Adipocyte (in vitro differentiated cells): ENCODE data around the gene ADM2.

Experiments
- DNase-seq: peaks from one replicate; pipeline ENCODE4 v3.0.0-alpha.2; 2015; ENCODE audit warnings: low read depth
- H3K27me3 ChIP-seq: replicated peaks from 2 replicates; pipeline ENCODE4 v1.7.0; 2013; ENCODE audit warnings: mild to moderate bottlenecking, low read length, moderate library complexity; ENCODE audit not compliant: control insufficient read depth, insufficient read depth
- H3K36me3 ChIP-seq: 2 replicates; pipeline ENCODE4 v1.7.0; 2013; ENCODE audit warnings: low read length, mild to moderate bottlenecking, moderate library complexity; ENCODE audit not compliant: control insufficient read depth, insufficient read depth, severe bottlenecking
- H3K4me1 ChIP-seq: 2 replicates; pipeline ENCODE4 v1.7.0; 2013; ENCODE audit warnings: mild to moderate bottlenecking, low read length, moderate library complexity; ENCODE audit not compliant: control insufficient read depth, insufficient read depth
- H3K4me3 ChIP-seq: 2 replicates; pipeline ENCODE4 v1.7.0; 2013; ENCODE audit warnings: mild to moderate bottlenecking, low read length, moderate library complexity
- H3K9ac ChIP-seq: 2 replicates; pipeline ENCODE4 v1.7.0; 2013; ENCODE audit warnings: mild to moderate bottlenecking, low read length, moderate library complexity
- H3K9me3 ChIP-seq: 2 replicates; pipeline ENCODE4 v1.7.0; 2013; ENCODE audit warnings: mild to moderate bottlenecking, low read length, moderate library complexity; ENCODE audit not compliant: control insufficient read depth

The ADM2 gene

DNA sequence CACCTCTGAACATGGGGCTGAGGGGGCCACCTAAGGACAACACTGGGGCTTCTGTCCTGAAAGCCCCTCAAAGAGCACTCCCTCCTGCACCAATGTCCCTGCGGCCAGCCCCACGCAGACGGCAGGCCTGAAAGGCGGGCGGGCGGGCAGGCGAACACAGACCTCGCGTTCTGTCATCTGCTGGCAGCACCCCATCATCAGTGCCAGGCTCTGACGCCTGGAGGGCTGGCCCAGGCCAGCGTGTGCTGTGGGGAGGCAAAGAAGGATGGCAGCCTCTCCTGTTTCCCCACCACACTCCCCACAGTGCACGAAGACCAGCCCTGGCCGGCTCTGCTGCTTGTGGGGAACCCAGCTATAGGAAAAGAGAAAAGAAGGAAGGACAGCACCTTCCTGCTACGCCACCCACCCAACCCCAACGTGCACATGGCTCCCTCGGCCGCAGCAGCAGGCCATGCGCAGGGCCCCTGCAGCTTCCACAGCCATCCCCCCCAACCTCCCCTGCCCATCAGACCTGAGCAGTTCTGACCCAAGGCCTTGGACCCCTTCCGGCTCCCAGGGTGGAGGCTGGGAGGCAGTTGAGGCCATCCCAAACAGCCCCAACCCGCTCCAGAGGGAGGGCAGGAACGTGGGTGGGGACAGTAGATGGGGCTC, 10.0 kb upstream of the ADM2 start:
- Histone ChIP-seq H3K4me1 (peaks cover 25% of the 10 kb centered on the region), H3K4me3 (no peak overlapping the region), H3K9ac (no peak overlapping the region), H3K9me3 (no peaks in the 10 kb centered on the region), H3K27me3 (no peaks in the 10 kb centered on the region), H3K36me3 (peaks cover 11% of the 10 kb centered on the region)
- DNase-seq, result no peak

DNA sequence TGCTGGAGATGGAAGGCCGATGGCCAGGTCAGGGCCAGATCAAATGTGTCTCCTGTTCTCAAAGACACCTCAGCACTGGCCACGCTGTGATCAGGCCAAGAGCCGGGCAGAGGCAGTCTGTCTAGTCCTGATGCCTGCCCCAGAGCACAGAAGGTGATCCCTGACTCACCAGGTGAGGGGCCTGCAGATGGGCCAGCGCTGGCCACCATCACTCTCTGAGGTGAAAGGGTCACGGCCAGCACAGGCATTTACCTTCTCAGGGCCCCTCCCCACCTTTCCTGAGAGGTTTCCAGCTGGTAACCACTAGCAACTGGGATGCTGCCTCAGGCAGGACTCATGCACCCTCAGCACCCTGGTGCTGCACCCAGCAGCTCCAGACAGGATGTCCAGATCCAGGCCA, 9.4 kb upstream of the ADM2 start:
- no peak for DNase-seq
- H3K27me3 ChIP-seq, result no peaks in the 10 kb centered on the region
- H3K9me3 ChIP-seq, result no peaks in the 10 kb centered on the region
- H3K4me3 ChIP-seq, result no peak overlapping the region
- no peak overlapping the region for H3K9ac ChIP-seq
- H3K4me1 ChIP-seq, result peaks cover 25% of the 10 kb centered on the region
- H3K36me3 ChIP-seq, result peaks cover 5% of the 10 kb centered on the region

DNA sequence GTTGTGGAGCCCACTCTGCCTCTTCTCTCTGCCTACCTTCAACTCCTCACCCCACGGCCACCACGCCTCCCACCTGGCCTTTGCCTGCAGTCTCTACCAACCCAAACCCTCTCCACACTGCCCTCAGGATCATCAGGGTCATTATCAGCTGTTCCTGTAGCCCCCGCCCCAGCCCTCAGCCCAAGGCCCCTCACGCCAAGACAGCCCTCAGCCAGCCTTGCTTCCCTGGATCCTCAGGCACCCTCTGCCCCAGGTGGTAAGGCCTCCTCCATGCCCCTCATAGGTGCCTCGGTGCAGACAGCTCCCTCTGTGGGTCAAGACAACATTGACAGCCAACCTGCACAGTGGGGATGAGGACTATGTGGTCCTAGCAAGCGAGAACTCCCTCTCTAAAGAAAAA, 8.3 kb upstream of the ADM2 start:
- DNase-seq, result no peak
- Histone ChIP-seq H3K9me3 (no peaks in the 10 kb centered on the region), H3K27me3 (no peaks in the 10 kb centered on the region), H3K4me3 (peak overlapping the region; percentile 84), H3K4me1 (peaks cover 25% of the 10 kb centered on the region), H3K9ac (peak overlapping the region; percentile 84), H3K36me3 (no peaks in the 10 kb centered on the region)

DNA sequence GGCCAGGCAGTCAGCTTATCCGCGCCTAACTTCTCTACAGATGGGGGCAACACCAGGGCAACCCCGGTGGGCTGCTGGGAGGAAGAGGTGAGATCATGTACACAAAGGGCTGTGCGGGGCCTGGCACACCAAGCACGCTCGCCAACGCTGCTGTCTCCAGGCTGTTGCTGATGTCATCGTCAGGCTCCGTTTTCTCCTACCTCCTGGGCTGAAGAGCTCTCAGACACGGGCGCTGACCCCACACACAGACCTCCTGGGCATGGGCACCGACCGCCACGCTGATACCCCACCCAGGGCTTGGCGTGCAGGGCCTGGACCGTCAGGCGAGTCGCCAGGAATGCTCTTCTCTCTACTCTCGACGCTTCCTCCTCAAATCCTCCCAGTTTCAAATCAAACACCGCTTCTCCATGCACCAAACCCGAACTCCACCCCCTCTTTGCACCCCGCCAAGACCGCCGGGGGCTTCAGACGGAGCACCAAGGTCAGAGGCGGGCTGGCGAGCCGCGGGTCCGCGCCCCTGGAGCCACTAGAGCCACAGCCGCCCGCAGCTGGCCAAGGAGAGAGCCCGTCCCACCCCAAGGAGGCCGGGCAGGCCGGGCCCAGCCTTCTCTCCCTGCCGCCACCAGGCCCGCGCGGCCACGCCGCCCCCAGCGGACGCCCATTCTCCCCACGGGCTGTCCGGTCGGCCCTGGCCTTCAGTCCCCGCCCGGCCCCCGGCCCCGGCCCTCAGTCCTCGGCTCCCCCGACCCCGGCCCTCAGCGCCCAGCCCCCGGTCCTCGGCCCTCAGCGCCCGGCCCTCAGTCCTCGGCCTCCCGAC, 7.3 kb upstream of the ADM2 start:
- peak overlapping the region; percentile 84 for H3K9ac ChIP-seq
- H3K9me3 ChIP-seq, result no peaks in the 10 kb centered on the region
- H3K36me3 ChIP-seq, result no peaks in the 10 kb centered on the region
- no peaks in the 10 kb centered on the region for H3K27me3 ChIP-seq
- peak; percentile 76 for DNase-seq
- H3K4me3 ChIP-seq, result peak overlapping the region; percentile 84
- peaks cover 22% of the 10 kb centered on the region for H3K4me1 ChIP-seq

DNA sequence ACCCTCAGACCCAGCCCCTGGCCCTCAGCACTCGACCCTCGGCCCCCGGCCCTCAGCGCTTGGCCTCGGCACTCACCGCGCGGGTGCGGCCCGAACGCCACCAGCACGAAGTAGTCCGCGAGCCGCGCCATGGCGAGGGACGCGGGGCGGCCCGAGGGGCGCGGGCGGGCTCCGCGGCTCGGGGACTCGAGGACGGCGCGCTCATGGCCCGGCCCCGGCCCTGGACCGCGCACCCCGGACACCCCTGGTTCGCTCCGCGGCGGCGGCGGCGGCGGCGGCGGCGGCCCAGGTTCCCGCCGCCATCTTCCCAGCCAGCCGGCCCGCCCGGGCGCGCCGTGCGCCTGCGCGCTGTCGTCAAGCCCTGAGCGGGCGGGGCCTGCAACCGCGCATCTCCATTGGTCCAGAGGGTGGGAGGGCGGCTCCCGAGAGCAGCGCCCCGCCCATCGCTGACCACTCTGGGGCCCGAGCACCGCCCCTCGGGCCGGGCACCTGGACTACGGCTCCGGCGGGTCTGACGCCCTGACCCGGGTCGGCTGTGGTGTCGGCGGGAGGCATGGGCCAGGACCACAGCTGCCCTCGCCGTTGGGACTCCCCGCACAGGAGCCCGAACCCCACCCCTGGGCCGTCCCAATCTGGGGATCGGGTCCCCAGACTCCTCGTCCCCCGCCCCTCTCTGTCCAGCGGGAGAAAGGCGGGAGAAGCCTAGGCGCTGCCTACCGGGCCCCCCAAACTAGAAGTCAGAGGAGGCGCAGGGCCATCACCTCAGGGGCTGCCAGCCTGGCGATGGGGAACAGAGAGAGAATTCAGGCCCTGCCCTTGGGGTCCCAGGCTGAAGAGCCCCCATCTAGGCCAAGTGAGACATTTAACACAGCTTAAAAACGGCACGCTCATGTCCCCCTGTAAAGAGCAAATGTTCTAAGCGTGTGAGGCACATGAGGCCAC, 6.4 kb upstream of the ADM2 start, which contains the start of gene SBF1:
Gene SBF1, minus strand, starts transcription at position 326 of the 942 bp plus-strand sequence. Its CDS starts 195 bp downstream, at position 131.
- Histone ChIP-seq H3K36me3 (no peaks in the 10 kb centered on the region), H3K27me3 (peaks cover 5% of the 10 kb centered on the region), H3K9me3 (no peaks in the 10 kb centered on the region), H3K4me3 (peak within 1 kb of the TSS; percentile 84), H3K4me1 (peaks cover 19% of the 10 kb centered on the region), H3K9ac (peak within 1 kb of the TSS; percentile 86)
- DNase-seq, result peak; percentile 98

DNA sequence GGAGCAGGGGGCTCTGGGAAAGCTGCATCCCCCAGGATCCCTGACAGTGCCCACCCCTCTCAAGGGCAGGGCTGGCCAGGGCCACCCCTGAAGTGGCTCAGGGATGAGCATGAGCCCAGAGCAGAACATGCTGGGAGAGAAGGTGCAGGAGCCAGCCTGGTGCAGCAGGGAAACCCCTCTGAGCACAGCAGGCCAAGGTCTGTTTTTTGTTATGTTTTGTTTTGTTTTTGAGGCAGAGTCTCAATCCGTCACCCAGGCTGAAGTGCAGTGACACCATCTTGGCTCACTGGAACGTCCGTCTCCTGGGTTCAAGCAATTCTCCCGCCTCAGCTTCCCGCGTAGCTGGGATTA, 5.7 kb upstream of the ADM2 start:
- Histone ChIP-seq H3K4me3 (peak overlapping the region; percentile 84), H3K36me3 (no peaks in the 10 kb centered on the region), H3K9me3 (no peaks in the 10 kb centered on the region), H3K9ac (peak overlapping the region; percentile 86), H3K4me1 (peaks cover 14% of the 10 kb centered on the region), H3K27me3 (peaks cover 10% of the 10 kb centered on the region)
- DNase-seq, result no peak

DNA sequence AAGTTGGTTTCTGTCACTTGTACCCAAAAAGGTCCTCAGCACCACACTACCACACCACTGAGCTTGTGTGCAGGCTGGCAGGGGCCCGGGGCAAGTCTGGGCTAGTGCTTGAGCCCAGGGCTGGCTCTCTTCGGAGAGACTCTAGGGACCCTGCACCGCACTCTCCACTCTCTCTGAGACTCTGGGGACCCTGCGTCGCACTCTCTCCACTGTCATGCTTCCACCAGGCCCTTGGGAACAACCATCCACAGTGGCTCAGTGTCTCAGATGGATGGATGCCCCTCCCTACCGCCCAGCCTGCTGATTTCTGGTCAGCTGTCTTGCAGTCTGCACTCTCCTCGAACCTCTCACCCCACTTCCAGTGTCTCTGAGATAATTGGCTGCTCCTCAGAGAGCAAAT, 4.5 kb upstream of the ADM2 start:
- no peak overlapping the region for H3K9ac ChIP-seq
- peaks cover 14% of the 10 kb centered on the region for H3K4me1 ChIP-seq

DNA sequence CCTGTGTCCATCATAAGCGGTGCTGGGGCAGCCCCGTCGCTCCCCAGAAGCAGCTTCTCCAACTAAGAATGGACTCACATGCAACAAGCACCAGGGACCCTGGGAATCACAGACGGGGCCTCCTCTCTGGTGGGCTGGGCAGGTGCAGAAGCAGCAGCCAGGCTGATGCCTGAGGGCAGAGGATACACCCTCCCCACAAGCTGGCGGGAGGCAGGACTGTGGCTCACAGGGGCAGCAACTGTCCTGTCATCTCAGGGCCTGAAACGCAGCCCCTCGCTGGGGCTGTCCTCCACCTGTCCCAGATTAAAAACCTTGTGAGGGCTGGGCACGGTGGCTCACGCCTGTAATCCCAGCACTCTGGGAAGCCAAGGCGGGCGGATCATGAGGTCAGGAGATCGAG, 3.4 kb upstream of the ADM2 start:
- DNase-seq, result no peak
- Histone ChIP-seq H3K9ac (no peak overlapping the region), H3K9me3 (no peaks in the 10 kb centered on the region), H3K27me3 (peaks cover 10% of the 10 kb centered on the region), H3K4me1 (peaks cover 13% of the 10 kb centered on the region), H3K36me3 (no peaks in the 10 kb centered on the region), H3K4me3 (no peak overlapping the region)

More for the DNA sequence above, 4.5 kb upstream of the ADM2 start:
- no peak for DNase-seq
- Histone ChIP-seq H3K36me3 (no peaks in the 10 kb centered on the region), H3K4me3 (no peak overlapping the region), H3K9me3 (no peaks in the 10 kb centered on the region), H3K27me3 (peaks cover 10% of the 10 kb centered on the region)

DNA sequence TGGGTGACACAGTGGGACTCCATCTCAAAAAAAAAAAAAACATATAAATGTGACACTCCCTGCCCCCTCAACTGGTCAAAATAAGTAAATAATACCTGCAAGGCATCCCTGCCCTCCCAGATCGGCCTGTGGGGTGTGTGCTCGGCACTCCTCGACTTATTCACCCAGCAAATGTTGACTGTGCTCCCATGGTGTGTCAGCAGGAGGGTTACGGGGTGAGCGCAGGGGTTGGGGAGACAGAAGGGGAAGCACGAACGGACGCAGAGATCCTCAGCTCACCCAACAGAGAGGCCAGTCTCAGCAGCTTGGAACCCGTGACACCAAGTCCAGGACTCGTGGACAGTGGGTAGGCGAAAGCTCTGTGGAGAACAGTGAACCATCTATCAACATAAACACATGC, 1.6 kb upstream of the ADM2 start:
- no peaks in the 10 kb centered on the region for H3K9me3 ChIP-seq
- no peaks in the 10 kb centered on the region for H3K36me3 ChIP-seq
- no peak overlapping the region for H3K4me3 ChIP-seq
- peaks cover 3% of the 10 kb centered on the region for H3K4me1 ChIP-seq
- no peak for DNase-seq
- peaks cover 10% of the 10 kb centered on the region for H3K27me3 ChIP-seq
- H3K9ac ChIP-seq, result no peak overlapping the region

DNA sequence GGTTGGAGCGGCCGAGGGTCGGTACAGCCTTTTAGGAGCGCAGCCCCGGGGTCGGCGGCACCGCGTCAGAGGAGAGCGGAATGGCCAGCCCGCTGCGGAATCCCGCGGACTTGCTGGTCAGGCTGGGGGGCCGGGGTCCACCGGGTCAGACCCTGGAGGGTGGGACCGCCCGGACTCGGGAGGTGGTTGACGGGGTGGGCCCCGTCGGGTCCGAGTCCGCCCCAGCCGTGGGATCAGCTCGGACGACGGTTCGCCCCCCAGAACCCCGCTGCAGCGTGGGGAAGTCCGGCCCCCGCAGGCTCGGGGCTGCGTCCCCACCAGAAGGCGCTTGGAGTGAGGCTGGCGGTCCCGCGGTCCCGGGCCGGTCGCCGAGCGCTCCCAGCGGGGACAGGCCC, 301 bp upstream of the ADM2 start:
- Histone ChIP-seq H3K9me3 (no peaks in the 10 kb centered on the region), H3K9ac (peak overlapping the region; percentile 85), H3K4me3 (peak overlapping the region; percentile 82), H3K27me3 (peaks cover 10% of the 10 kb centered on the region), H3K4me1 (no peaks in the 10 kb centered on the region), H3K36me3 (no peaks in the 10 kb centered on the region)
- no peak for DNase-seq
